ENCODE data around the gene VWA5B2. TPM values are rescaled to one million over a fixed set of nuclear protein-coding genes. Genes with fewer than 3 reads are reported as not detected.

The VWA5B2 gene
- total RNA-seq, 1 experiment from 2014 or later = 1.4 TPM

DNA sequence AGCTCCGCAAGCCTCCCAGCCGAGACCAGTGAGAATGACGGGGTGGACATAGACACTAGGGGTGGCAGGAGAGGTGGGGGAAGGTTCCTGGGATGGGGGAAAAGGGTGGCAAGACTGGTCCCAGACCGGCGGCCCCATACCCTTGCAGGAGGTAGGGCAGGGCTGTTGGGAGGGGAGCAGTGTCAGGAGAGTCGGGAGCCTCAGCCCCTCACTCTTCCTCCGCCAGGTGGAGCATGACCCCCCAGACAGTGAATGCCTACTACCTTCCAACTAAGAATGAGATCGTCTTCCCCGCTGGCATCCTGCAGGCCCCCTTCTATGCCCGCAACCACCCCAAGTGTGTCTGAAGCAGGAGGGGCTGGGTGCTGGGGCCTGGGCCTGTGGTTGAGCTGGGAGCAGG, 60.9 kb downstream of the VWA5B2 start:
- intact Hi-C loops (cut with micrococcal nuclease) = no loop called here

GRCh38 chr3:184291044-184291737, 61.8 kb downstream of the VWA5B2 start:
- Histone ChIP-seq H2AFZ (ENCODE audit: low read length) (no peak overlapping the region), H4K20me1 (ENCODE audit: low read length) (no peaks in the 10 kb centered on the region), H3K79me2 (ENCODE audit: low read length) (no peaks in the 10 kb centered on the region), H3F3A (ENCODE audit: low read length, unreplicated experiment) (no peaks in the 10 kb centered on the region), H3K36me3 (ENCODE audit: low read depth, low read length) (no peaks in the 10 kb centered on the region), H3K4me2 (ENCODE audit: low read length) (no peak overlapping the region), H3K27ac (ENCODE audit: low read length) (no peak overlapping the region), H3K9ac (ENCODE audit: low read length) (no peak overlapping the region), H3K4me1 (ENCODE audit: insufficient read depth, low read length) (no peaks in the 10 kb centered on the region), H3K9me3 (ENCODE audit: low read length) (no peaks in the 10 kb centered on the region), H3K9me2 (replicated peaks; ENCODE audit: low read length) (no peaks in the 10 kb centered on the region), H3K4me3 (ENCODE audit: low read length) (no peak overlapping the region), H3K27me3 (ENCODE audit: low read length) (no peaks in the 10 kb centered on the region)
- CTCF ChIA-PET = no interaction called here
- POLR2A ChIA-PET (ENCODE audit: unreplicated experiment) = no interaction called here
- ATAC-seq (no peak), DNase-seq (no peak)
- intact Hi-C loops (cut with micrococcal nuclease) = no loop called here
- no peak for TF ChIP-seq EZH2 (IDR thresholded peaks at IDR 0.05; ENCODE audit: low read length, unreplicated experiment)
- TF ChIP-seq, protein P1, sequence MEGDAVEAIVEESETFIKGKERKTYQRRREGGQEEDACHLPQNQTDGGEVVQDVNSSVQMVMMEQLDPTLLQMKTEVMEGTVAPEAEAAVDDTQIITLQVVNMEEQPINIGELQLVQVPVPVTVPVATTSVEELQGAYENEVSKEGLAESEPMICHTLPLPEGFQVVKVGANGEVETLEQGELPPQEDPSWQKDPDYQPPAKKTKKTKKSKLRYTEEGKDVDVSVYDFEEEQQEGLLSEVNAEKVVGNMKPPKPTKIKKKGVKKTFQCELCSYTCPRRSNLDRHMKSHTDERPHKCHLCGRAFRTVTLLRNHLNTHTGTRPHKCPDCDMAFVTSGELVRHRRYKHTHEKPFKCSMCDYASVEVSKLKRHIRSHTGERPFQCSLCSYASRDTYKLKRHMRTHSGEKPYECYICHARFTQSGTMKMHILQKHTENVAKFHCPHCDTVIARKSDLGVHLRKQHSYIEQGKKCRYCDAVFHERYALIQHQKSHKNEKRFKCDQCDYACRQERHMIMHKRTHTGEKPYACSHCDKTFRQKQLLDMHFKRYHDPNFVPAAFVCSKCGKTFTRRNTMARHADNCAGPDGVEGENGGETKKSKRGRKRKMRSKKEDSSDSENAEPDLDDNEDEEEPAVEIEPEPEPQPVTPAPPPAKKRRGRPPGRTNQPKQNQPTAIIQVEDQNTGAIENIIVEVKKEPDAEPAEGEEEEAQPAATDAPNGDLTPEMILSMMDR (conservative IDR thresholded peaks at IDR 0.05; ENCODE audit: low read depth, low read length) = no peak
- TF ChIP-seq EZH2phosphoT487 (IDR thresholded peaks at IDR 0.05; ENCODE audit: borderline replicate concordance, low read length) = no peak
- BruUV-seq (replicated peaks) = no TSS peak

More for the DNA sequence above, 60.9 kb downstream of the VWA5B2 start:
- H2AFZ ChIP-seq (ENCODE audit: low read length) = no peak overlapping the region
- no peaks in the 10 kb centered on the region for H3K9me2 ChIP-seq (replicated peaks; ENCODE audit: low read length)
- H3K36me3 ChIP-seq (ENCODE audit: low read depth, low read length) = no peaks in the 10 kb centered on the region
- ChIA-PET POLR2A (ENCODE audit: unreplicated experiment) (no interaction called here), CTCF (no interaction called here)
- ATAC-seq (no peak), DNase-seq (no peak)
- no peaks in the 10 kb centered on the region for H3K9me3 ChIP-seq (ENCODE audit: low read length)
- H3F3A ChIP-seq (ENCODE audit: low read length, unreplicated experiment) = no peaks in the 10 kb centered on the region
- H3K79me2 ChIP-seq (ENCODE audit: low read length) = no peaks in the 10 kb centered on the region
- no peaks in the 10 kb centered on the region for H3K27me3 ChIP-seq (ENCODE audit: low read length)
- no TSS peak for BruUV-seq (replicated peaks)
- H3K4me3 ChIP-seq (ENCODE audit: low read length) = no peak overlapping the region
- no peak overlapping the region for H3K27ac ChIP-seq (ENCODE audit: low read length)
- TF ChIP-seq EZH2phosphoT487 (IDR thresholded peaks at IDR 0.05; ENCODE audit: borderline replicate concordance, low read length) = no peak
- no peak for TF ChIP-seq EZH2 (IDR thresholded peaks at IDR 0.05; ENCODE audit: low read length, unreplicated experiment)
- TF ChIP-seq, protein P1 (conservative IDR thresholded peaks at IDR 0.05; ENCODE audit: low read depth, low read length) = no peak
- H3K4me1 ChIP-seq (ENCODE audit: insufficient read depth, low read length) = no peaks in the 10 kb centered on the region
- no peak overlapping the region for H3K4me2 ChIP-seq (ENCODE audit: low read length)
- H4K20me1 ChIP-seq (ENCODE audit: low read length) = no peaks in the 10 kb centered on the region
- no peak overlapping the region for H3K9ac ChIP-seq (ENCODE audit: low read length)

Small RNAs within 50 kb of the gene (microRNA-seq; reads per million reads assigned to microRNA genes)
- gene MIR1224 (ENCODE audit: unreplicated experiment) = 10.3 reads per million, percentile 37 among the genes with 10 or more reads in this experiment

Other genes with a start within 250 kb of the VWA5B2 start
- gene ABCC5, start 211.7 kb upstream of the VWA5B2 start, total RNA-seq (2014; rRNA removed) = 16.1 and 24.9 TPM in 2 replicates
- not detected in 2 replicates for gene HTR3D, start 197.8 kb upstream of the VWA5B2 start, total RNA-seq (2014; rRNA removed)
- not detected in 2 replicates for gene HTR3C, start 176.5 kb upstream of the VWA5B2 start, total RNA-seq (2014; rRNA removed)
- gene HTR3E, start 132.5 kb upstream of the VWA5B2 start, total RNA-seq (2014; rRNA removed) = not detected in 2 replicates
- 51.3 and 57.0 TPM in 2 replicates for gene EIF2B5, start 94.2 kb upstream of the VWA5B2 start, total RNA-seq (2014; rRNA removed)
- gene DVL3, start 74.2 kb upstream of the VWA5B2 start, total RNA-seq (2014; rRNA removed) = 50.6 and 56.1 TPM in 2 replicates
- gene AP2M1, start 54.7 kb upstream of the VWA5B2 start, total RNA-seq (2014; rRNA removed) = 522 and 538 TPM in 2 replicates
- 84.7 and 85.5 TPM in 2 replicates for gene ABCF3, start 43.4 kb upstream of the VWA5B2 start, total RNA-seq (2014; rRNA removed)
- 65.9 and 89.0 TPM in 2 replicates for gene ALG3, start 19.4 kb downstream of the VWA5B2 start, total RNA-seq (2014; rRNA removed)
- 27.3 and 37.8 TPM in 2 replicates for gene EEF1AKMT4, start 20.1 kb downstream of the VWA5B2 start, total RNA-seq (2014; rRNA removed)
- 1.1 and 1.2 TPM in 2 replicates for gene CAMK2N2, start 32.0 kb downstream of the VWA5B2 start, total RNA-seq (2014; rRNA removed)
- gene ECE2, start 46.4 kb downstream of the VWA5B2 start, total RNA-seq (2014; rRNA removed) = not detected in 2 replicates
- gene PSMD2, start 69.7 kb downstream of the VWA5B2 start, total RNA-seq (2014; rRNA removed) = 1,057 and 1,393 TPM in 2 replicates
- 463 and 599 TPM in 2 replicates for gene EIF4G1, start 85.0 kb downstream of the VWA5B2 start, total RNA-seq (2014; rRNA removed)
- gene FAM131A, start 108.0 kb downstream of the VWA5B2 start, total RNA-seq (2014; rRNA removed) = 21.9 and 24.2 TPM in 2 replicates
- 13.0 and 17.0 TPM in 2 replicates for gene CLCN2, start 132.0 kb downstream of the VWA5B2 start, total RNA-seq (2014; rRNA removed)
- gene POLR2H, start 132.1 kb downstream of the VWA5B2 start, total RNA-seq (2014; rRNA removed) = 184 and 193 TPM in 2 replicates
- gene THPO, start 148.6 kb downstream of the VWA5B2 start, total RNA-seq (2014; rRNA removed) = not detected in 2 replicates
- not detected in 2 replicates for gene CHRD, start 150.5 kb downstream of the VWA5B2 start, total RNA-seq (2014; rRNA removed)

Data from PC-3 (cell line).